Non-pigmented ciliary epithelial cell (primary cell): Measurements from ENCODE around the gene CFAP157.

Experiments used
- DNase-seq: peaks from one replicate; pipeline ENCODE4 v3.0.0-alpha.2; 2010; ENCODE audit warnings: low read depth

Gene CFAP157

DNA sequence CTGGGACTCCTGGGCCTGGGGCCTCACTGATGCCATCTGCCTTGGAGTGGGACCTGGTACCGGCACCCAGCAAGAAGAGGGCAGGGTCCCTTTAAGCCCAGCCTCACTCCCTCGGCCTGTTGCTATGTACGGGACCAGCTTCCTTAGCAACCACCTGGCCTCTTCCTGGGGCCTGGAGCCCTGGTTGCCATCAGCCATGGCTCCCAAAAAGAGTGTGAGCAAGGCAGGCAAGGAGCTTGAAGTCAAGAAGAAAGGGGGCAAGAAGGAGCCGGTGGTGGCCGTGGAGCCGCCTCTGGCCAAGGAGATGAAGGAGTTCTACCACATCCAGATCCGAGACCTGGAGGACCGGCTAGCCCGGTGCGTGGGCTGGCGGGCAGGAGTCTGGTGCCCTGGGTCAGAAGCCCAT is at the start of gene CFAP157:
Gene CFAP157 (plus strand): TSS at position 153 of the 406 bp plus-strand sequence. CDS start 44 bp downstream, at position 197.
- DNase-seq, result no peak

GRCh38 chr9:127658428-127658827 is 48.4 kb upstream of the CFAP157 start:
- DNase-seq, result no peak

DNA sequence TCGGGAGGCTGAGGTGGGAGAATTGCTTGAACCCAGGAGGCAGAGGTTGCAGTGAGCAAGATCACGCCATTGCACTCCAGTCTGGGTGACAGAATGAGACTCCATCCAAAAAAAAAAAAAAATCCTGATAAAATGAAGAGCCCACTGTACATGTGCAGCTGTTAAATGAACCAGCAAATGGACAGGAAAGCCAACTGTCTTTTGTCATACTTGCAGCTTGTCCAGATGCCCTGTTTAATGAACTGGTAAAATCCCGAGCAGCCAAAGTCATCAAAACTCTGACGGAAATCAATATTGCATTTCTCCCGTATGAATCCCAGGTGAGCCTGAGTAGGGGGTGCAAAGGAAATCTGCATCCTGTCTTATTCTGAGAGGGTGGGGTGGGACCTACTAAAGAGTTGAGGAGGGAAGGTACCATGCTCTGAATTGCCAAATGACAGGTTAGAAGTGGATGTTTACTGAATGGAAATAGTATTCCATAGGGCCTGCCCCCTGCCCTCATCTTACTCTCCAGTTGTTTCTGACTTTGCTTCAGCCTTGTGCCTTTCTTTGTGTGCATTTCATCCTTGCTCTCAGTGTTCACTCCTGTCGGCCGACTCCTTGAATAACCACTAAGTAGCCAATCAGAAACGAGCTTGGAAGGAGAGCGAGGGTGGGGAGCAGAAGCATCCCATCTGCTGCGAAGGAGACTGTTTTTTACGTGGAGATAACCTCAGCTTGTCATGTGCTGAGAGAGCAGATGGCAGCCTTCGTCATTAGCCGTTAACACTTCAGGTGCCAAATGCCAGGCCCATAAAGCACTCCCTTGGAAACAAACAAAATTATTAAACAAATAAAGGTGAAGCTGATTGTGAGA is 45.7 kb upstream of the CFAP157 start:
- DNase-seq, result no peak

DNA sequence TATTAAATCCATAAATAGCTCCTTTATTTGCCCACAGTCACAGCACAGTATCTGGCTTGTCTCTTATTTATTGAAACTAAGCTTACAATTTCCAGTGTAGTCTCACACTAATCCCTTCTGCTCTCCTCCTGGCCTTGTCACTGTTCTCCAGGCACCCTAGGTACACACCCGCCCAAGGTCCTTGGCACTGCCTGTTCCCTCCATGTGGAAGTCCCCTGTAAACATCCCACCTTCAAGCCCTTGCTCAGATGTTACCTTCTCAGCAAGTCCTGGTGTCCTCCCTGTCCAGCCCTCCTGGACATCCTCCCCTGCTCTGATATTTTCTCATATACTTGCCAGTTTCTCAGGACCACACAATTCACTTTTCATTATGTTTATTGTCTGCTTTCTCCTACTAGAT is 44.2 kb upstream of the CFAP157 start:
- no peak for DNase-seq

DNA sequence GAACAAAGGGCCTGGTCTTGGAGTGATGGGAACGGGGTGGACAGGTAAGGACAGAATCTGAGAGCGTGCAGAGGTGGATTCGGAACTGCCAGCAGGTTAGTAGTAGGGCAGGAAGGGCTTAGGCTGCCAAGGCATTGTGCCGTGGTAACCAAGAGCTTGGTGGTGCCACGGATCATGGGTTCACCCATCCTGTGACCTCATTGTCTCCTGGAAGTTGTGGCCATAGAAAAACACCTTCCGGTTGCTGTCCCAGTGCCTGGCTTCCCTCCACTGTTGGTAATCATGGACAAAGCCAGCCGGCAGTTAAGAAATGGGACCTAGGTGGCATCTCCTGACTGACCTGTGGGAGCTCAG is 42.5 kb upstream of the CFAP157 start:
- no peak for DNase-seq

GRCh38 chr9:127664678-127665507 is 41.9 kb upstream of the CFAP157 start:
- no peak for DNase-seq

DNA sequence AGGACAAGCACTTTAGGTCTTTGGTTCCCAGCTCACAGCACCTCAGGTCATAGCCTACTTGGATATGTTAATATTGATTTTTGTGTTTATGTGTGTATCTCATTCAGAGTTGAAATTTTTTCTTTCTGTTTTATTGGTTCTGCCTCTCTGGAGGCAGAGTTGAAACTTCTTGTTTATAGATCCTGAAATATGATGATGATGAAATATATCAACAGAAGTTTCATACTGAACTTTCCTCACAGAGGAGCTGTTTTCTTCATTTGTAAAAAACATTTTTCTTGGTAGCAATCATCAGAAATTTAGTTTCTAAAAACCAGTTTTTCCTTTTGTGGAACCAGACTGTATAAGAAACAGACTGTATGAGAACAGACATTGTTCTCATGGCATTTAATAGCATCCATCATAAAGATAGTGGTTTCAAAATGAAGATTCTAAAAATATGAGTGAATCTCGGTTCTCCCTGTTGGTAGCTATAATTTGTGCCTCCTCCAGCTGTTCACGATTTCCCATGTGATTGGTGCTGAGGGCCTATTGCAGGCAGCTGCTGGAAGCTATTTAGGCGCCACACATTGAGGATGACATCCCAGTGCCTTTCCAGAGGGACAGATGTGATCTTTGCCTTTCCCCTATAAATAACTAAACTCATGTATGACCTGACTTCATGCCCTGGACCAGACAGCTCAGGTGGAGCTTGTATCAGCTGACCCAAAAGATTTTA is 39.5 kb upstream of the CFAP157 start:
- no peak for DNase-seq

DNA sequence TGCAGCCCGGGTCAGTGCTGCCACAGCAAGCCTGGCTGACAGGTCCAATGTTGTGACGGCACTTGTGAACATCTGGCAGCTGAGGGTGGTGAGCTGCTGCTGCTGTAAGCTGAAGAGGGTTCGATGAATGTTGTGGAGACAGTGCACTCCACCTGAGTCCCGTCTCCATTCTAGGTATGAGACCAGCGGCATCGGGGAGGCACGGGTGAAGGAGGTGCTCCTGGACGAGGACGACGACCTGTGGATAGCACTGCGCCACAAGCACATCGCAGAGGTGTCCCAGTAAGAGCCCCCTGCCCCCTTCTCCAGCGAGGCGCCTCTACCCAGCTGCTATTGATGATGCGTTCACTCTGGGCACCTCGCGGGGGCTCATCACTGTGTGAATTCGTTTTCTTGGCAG is 38.9 kb upstream of the CFAP157 start:
- no peak for DNase-seq

DNA sequence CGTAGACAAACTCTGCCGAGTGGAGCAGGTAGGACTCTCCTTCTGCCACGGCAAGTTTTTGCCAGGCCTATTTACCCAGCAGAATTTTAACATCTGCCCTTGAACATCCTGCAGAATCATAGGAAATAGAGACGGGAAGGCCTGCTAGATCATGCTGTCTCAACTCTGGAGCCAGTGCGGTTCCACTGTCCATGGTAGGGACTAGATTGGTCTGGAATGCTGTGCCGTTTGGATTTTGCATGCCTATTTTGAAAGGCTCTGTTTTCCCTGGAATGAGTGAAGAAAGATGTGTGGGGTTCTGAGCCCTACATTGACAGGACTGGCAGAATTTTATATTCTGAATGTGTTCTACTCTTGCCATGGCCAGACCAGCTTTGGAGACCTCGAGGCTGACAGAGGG is 33.6 kb upstream of the CFAP157 start:
- DNase-seq, result no peak

DNA sequence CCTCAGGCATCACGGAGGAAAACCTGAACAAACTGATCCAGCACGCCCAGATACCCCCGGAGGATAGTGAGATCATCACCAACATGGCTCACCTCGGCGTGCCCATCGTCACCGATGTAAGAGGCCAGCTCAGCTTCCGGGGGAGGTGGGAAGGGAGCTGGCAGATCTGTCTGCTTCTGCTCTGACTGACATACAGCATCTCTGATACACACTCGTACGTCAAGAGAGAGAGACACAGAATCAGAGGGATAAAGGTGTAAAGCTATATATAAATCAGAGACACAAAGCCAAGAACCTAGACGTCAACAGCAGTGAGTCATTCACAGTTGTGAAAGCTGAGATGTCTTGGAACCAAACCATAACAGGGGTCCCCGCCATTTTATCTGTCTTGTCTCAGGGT is 30.1 kb upstream of the CFAP157 start:
- no peak for DNase-seq

GRCh38 chr9:127679506-127679905 is 27.3 kb upstream of the CFAP157 start:
- DNase-seq, result no peak

GRCh38 chr9:127680226-127680625 is 26.6 kb upstream of the CFAP157 start:
- no peak for DNase-seq

- no peak for DNase-seq
These were observed 25.9 kb upstream of the CFAP157 start for GRCh38 chr9:127680846-127681245.

GRCh38 chr9:127682351-127683136 is 24.2 kb upstream of the CFAP157 start:
- no peak for DNase-seq

- no peak for DNase-seq
These were observed 23.1 kb upstream of the CFAP157 start for GRCh38 chr9:127683723-127684122.

DNA sequence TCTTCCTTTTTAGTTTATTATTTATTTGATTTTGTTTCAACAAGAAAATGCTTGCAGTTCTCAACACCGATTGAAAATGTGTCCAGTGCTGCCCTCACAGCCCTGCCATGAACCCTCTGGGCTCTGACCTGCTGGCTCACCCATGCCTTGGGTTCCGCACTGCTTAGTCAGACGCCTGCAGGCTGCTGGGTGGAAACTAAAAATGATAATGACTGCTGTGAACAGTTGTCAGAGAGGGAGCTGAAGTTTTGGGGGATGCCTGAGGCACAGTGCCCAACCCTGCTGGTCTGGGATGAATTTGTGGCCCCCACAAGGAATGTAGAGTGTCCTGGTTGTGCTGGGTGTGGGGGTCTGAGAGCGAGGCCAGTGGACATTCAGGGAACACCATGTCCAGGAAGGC is 22.2 kb upstream of the CFAP157 start:
- no peak for DNase-seq

GRCh38 chr9:127686461-127687393 is 20.1 kb upstream of the CFAP157 start:
- no peak for DNase-seq

- no peak for DNase-seq
These were observed 17.3 kb upstream of the CFAP157 start for GRCh38 chr9:127689329-127690000.

- no peak for DNase-seq
These were observed 16.1 kb upstream of the CFAP157 start for GRCh38 chr9:127690735-127691134.

GRCh38 chr9:127692071-127692470 is 14.7 kb upstream of the CFAP157 start:
- no peak for DNase-seq
